ENCODE measurements around the gene ZDHHC20. TPM values are rescaled to one million over a fixed set of nuclear protein-coding genes. Genes with fewer than 3 reads are reported as not detected.

ZDHHC20 gene
- total and polyA plus RNA-seq, 2 of the 4 experiments (the other 2 are of a cell fraction), result 16.1 to 72.4 TPM

DNA sequence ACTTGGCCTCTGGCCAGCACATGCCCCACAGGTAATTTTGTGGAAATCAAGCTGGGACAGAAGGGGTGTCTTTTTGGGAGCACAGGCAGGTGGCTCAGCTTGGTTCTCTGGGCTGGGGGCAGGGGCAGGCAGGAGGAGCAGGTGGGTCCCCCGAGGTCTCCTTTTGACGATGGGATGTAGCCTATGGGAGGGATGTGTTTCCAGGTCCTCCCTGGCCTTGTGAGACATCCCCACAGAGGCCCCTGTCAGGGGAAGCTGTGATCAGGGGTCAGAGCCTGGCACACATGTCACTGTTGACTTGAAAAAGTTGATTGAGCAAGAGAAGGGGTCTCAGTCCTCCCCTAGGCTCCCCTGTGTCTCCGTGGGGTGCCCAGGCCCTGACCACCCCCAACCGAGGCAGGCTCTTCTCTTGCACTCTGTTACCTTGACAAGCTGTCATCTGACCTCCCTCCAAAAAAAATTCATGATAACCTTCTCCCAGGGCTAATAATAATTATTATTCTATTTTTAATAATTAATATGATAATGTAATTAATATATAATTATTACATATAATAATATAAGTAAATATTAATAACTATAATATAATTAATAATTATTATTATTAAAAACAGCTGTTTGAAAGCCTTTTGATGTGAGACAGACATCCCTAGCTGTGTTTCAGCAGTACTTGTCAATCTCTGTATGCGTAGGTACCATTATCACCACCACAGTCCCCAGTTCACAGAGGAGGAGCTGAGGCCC lies 116.2 kb downstream of the ZDHHC20 start:
- Histone ChIP-seq H4K20me1 (ENCODE audit: insufficient read depth, low read length) (no peaks in the 10 kb centered on the region), H4K91ac (ENCODE audit: insufficient read depth, low read depth, low read length) (no peak overlapping the region), H3K4ac (ENCODE audit: low read depth, low read length) (no peak overlapping the region), H3K27me3 (ENCODE audit: control insufficient read depth, insufficient read depth, low read length) (peaks cover 15% of the 10 kb centered on the region), H3K56ac (ENCODE audit: extremely low read depth, insufficient read depth, low read length) (no peak overlapping the region), H3K4me1 (ENCODE audit: control insufficient read depth, insufficient read depth, low read length) (no peaks in the 10 kb centered on the region), H3K23ac (ENCODE audit: low read depth, low read length) (no peak overlapping the region), H2BK5ac (ENCODE audit: low read depth, low read length, poor library complexity, severe bottlenecking) (no peak overlapping the region), H2BK15ac (ENCODE audit: low read depth, low read length) (no peak overlapping the region), H3K36me3 (ENCODE audit: control insufficient read depth, insufficient read depth, low read length) (no peaks in the 10 kb centered on the region), H3K4me3 (ENCODE audit: insufficient read depth, low read depth, low read length) (no peak overlapping the region), H3K79me1 (ENCODE audit: low read depth in 1 of 2, low read length in 2 of 2) (no peaks in the 10 kb centered on the region), H2BK20ac (ENCODE audit: low read depth, low read length) (no peak overlapping the region), H3K14ac (replicated peaks; ENCODE audit: low read depth, low read length) (no peak overlapping the region), H2BK120ac (ENCODE audit: low read depth, low read length) (no peak overlapping the region), H4K8ac (ENCODE audit: low read depth in 2 of 2, low read length in 2 of 2) (no peak overlapping the region), H3K18ac (ENCODE audit: low read depth, low read length) (no peak overlapping the region), H2AFZ (replicated peaks; ENCODE audit: low read length, poor library complexity) (no peak overlapping the region), H3K9me3 (ENCODE audit: control insufficient read depth, insufficient read depth, low read length) (no peaks in the 10 kb centered on the region), H3K9me1 (ENCODE audit: insufficient read depth, low read length) (no peaks in the 10 kb centered on the region), H3K9ac (ENCODE audit: low read depth, low read length) (no peak overlapping the region), H3K27ac (ENCODE audit: insufficient read depth, low read length) (no peak overlapping the region), H4K5ac (ENCODE audit: low read depth, low read length) (no peak overlapping the region), H3K4me2 (ENCODE audit: low read depth, low read length) (no peak overlapping the region), H2AK5ac (ENCODE audit: low read depth, low read length) (no peak overlapping the region), H2AK9ac (replicated peaks; ENCODE audit: low read depth, low read length, poor library complexity) (no peak overlapping the region)
- POLR2A ChIA-PET (ENCODE audit: unreplicated experiment), result no interaction called here
- dilution Hi-C loops (cut with HindIII; ENCODE audit: low sequenced_read_pairs, unreplicated experiment), result no loop called here
- no TSS peak for BruUV-seq (replicated peaks)
- TF ChIP-seq, protein P1, sequence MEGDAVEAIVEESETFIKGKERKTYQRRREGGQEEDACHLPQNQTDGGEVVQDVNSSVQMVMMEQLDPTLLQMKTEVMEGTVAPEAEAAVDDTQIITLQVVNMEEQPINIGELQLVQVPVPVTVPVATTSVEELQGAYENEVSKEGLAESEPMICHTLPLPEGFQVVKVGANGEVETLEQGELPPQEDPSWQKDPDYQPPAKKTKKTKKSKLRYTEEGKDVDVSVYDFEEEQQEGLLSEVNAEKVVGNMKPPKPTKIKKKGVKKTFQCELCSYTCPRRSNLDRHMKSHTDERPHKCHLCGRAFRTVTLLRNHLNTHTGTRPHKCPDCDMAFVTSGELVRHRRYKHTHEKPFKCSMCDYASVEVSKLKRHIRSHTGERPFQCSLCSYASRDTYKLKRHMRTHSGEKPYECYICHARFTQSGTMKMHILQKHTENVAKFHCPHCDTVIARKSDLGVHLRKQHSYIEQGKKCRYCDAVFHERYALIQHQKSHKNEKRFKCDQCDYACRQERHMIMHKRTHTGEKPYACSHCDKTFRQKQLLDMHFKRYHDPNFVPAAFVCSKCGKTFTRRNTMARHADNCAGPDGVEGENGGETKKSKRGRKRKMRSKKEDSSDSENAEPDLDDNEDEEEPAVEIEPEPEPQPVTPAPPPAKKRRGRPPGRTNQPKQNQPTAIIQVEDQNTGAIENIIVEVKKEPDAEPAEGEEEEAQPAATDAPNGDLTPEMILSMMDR (conservative IDR thresholded peaks at IDR 0.05; ENCODE audit: low read depth, low read length), result no peak
- TF ChIP-seq MAFK (IDR thresholded peaks at IDR 0.05; ENCODE audit: low read depth, low read length), result no peak
- TF ChIP-seq, protein P2, sequence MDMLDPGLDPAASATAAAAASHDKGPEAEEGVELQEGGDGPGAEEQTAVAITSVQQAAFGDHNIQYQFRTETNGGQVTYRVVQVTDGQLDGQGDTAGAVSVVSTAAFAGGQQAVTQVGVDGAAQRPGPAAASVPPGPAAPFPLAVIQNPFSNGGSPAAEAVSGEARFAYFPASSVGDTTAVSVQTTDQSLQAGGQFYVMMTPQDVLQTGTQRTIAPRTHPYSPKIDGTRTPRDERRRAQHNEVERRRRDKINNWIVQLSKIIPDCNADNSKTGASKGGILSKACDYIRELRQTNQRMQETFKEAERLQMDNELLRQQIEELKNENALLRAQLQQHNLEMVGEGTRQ (IDR thresholded peaks at IDR 0.05; ENCODE audit: low read depth, low read length), result no peak
- no peak for TF ChIP-seq MXI1 (IDR thresholded peaks at IDR 0.05; ENCODE audit: borderline replicate concordance, low read depth, low read length)
- TF ChIP-seq CHD1 (IDR thresholded peaks at IDR 0.05; ENCODE audit: low read depth, low read length), result no peak
- TF ChIP-seq CEBPB (IDR thresholded peaks at IDR 0.05; ENCODE audit: low read depth, low read length), result no peak
- TF ChIP-seq POLR2A (IDR thresholded peaks at IDR 0.05; ENCODE audit: low read depth, low read length), result no peak
- no peak for TF ChIP-seq ELK1 (IDR thresholded peaks at IDR 0.05; ENCODE audit: borderline replicate concordance, low read depth, low read length)
- TF ChIP-seq BHLHE40 (IDR thresholded peaks at IDR 0.05; ENCODE audit: low read depth, low read length), result no peak
- TF ChIP-seq SMC3 (IDR thresholded peaks at IDR 0.05; ENCODE audit: low read depth, low read length), result no peak
- TF ChIP-seq MAZ (IDR thresholded peaks at IDR 0.05; ENCODE audit: borderline replicate concordance, low read depth, low read length), result no peak
- no peak for TF ChIP-seq RCOR1 (IDR thresholded peaks at IDR 0.05; ENCODE audit: insufficient replicate concordance, low read length)
- intact Hi-C loops (cut with micrococcal nuclease), result no loop called here
- CTCF ChIA-PET, result no interaction called here
- WGBS, 2 experiments (ENCODE audit: extremely low coverage in 2 of 2, insufficient read length in 1 of 2), result no CpG with 5 or more reads among the region's 5 CpGs
- ATAC-seq (ENCODE audit: low read depth) (no peak), DNase-seq (no peak)
- in situ Hi-C loops (cut with MboI; ENCODE audit: low sequenced_read_pairs), result no loop called here
